Stimulated activated CD4-positive, alpha-beta T cell treated with anti-CD3 and anti-CD28 coated beads, Interleukin-12 subunit alpha, Interleukin-12 subunit beta, amount 100 ng/mL, for 24 hours (primary cell): ENCODE results near the gene COG5.
"Not testable (repeated sequence)": the region's sequence is repeated elsewhere in the genome, so short reads cannot be mapped to it uniquely, and the experiment has no call there.

Source experiments
- DNase-seq, 2 experiments: peaks; one replicate each; pipeline ENCODE4 v3.0.0-alpha.2; 2020; ENCODE audit warnings: low read depth in 2 of 2

Gene COG5

GRCh38 chr7:107155726-107156125 is 408.0 kb downstream of the COG5 start:
- DNase-seq, result not testable (repeated sequence)

- DNase-seq, result no peak
Observed at GRCh38 chr7:107154826-107155225, 408.9 kb downstream of the COG5 start.

GRCh38 chr7:107152011-107152410 is 411.7 kb downstream of the COG5 start:
- DNase-seq, result no peak
